NCI-H1417 (cell line): ENCODE data around the gene CPXM1.
"Not testable (repeated sequence)": the region's sequence is repeated elsewhere in the genome, so short reads cannot be mapped to it uniquely, and the experiment has no call there.

Experiments
- DNase-seq, 3 experiments: peaks; one replicate each; lab custom pipeline; 2025; lab: John Stamatoyannopoulos, UW

Gene CPXM1

GRCh38 chr20:2800521-2801285 is at the start of gene CPXM1:
CPXM1 (minus strand) TSS chr20:2800627; CDS start chr20:2800572, 55 bp downstream.
- peak in 2 of 3 experiments; percentile 64 for DNase-seq

GRCh38 chr20:2849529-2849928 is 49.1 kb upstream of the CPXM1 start:
- DNase-seq = no peak

GRCh38 chr20:2847802-2848201 is 47.4 kb upstream of the CPXM1 start:
- DNase-seq = no peak

- no peak for DNase-seq
Measured at GRCh38 chr20:2846698-2847097, 46.3 kb upstream of the CPXM1 start.

GRCh38 chr20:2845607-2846006 is 45.2 kb upstream of the CPXM1 start:
- no peak for DNase-seq

- DNase-seq = peak in 2 of 3 experiments; percentile 74 to 76
Measured at GRCh38 chr20:2840967-2841531, 40.6 kb upstream of the CPXM1 start.

- DNase-seq = peak; percentile 88 to 98 (median 95)
Measured at GRCh38 chr20:2840138-2840966, 39.9 kb upstream of the CPXM1 start, which contains the start of the genes PCED1A and VPS16. PCED1A (minus strand) TSS chr20:2840655; CDS start chr20:2839912, 743 bp downstream. VPS16 (plus strand) TSS chr20:2840745; CDS start chr20:2840775, 30 bp downstream.

- DNase-seq = no peak
Measured at GRCh38 chr20:2839732-2840137, 39.3 kb upstream of the CPXM1 start.

GRCh38 chr20:2838847-2839671 is 38.6 kb upstream of the CPXM1 start:
- DNase-seq = no peak

- DNase-seq = no peak
Measured at GRCh38 chr20:2838170-2838797, 37.9 kb upstream of the CPXM1 start.

- DNase-seq = no peak
Measured at GRCh38 chr20:2837221-2837960, 37.0 kb upstream of the CPXM1 start.

- no peak for DNase-seq
Measured at GRCh38 chr20:2836035-2836434, 35.6 kb upstream of the CPXM1 start.

- no peak for DNase-seq
Measured at GRCh38 chr20:2835331-2835796, 34.9 kb upstream of the CPXM1 start.

- no peak for DNase-seq
Measured at GRCh38 chr20:2834401-2835110, 34.1 kb upstream of the CPXM1 start.

GRCh38 chr20:2833761-2834160 is 33.3 kb upstream of the CPXM1 start:
- DNase-seq = no peak

GRCh38 chr20:2831206-2831605 is 30.8 kb upstream of the CPXM1 start:
- DNase-seq = not testable (repeated sequence)

- DNase-seq = no peak
Measured at GRCh38 chr20:2829376-2829775, 28.9 kb upstream of the CPXM1 start.

GRCh38 chr20:2826655-2827054 is 26.2 kb upstream of the CPXM1 start:
- no peak for DNase-seq

- DNase-seq = no peak
Measured at GRCh38 chr20:2825761-2826160, 25.3 kb upstream of the CPXM1 start.

- peak in 2 of 3 experiments; percentile 10 for DNase-seq
Measured at GRCh38 chr20:2822073-2822472, 21.6 kb upstream of the CPXM1 start.
